H1 (cell line): Measurements from ENCODE around the gene PIK3R1. TPM values are rescaled to one million over a fixed set of nuclear protein-coding genes. Genes with fewer than 3 reads are reported as not detected.
A peak's percentile ranks its signal among the peaks of the same experiment; 100 is the strongest.

Experiments used
- CTCF ChIA-PET: fragments of 300-600 bp; sonication (Branson Sonifier 250); formaldehyde crosslinking; loops from one replicate; lab custom pipeline; 2021; ENCODE audit not compliant: partially characterized antibody; lab: Charles Lee
- POLR2A ChIA-PET: fragments of 300-600 bp; sonication (Branson Sonifier 250); formaldehyde crosslinking; loops from one replicate; lab custom pipeline; 2021; ENCODE audit warnings: inconsistent platforms; ENCODE audit not compliant: partially characterized antibody; lab: Charles Lee
- DNase-seq, 2 experiments: peaks; one replicate each; pipeline versions ENCODE4 v3.0.0 to v3.0.0-alpha.2; 2010 to 2022; ENCODE audit warnings: low spot score in 2 of 2, low read depth in 1 of 2, mixed read lengths in 1 of 2
- FAIRE-seq: peaks from 2 replicates; lab custom pipeline; 2011; peaks lifted over from hg19 to GRCh38; lab: Jason Lieb, UNC
- H2AFZ ChIP-seq: 2 replicates; pipeline ENCODE4 v1.8.1; 2012; ENCODE audit warnings: low read length, inconsistent platforms
- H2AK5ac ChIP-seq: 2 replicates; pipeline ENCODE4 v1.6.1; 2013; ENCODE audit warnings: low read depth, low read length
- H2BK120ac ChIP-seq: replicated peaks from 2 replicates; pipeline ENCODE3; 2013; ENCODE audit warnings: low read depth, low read length, inconsistent platforms
- H2BK12ac ChIP-seq: 2 replicates; pipeline ENCODE4 v1.6.1; 2013; ENCODE audit warnings: low read depth, low read length
- H2BK15ac ChIP-seq: 2 replicates; pipeline ENCODE4 v1.6.1; 2013; ENCODE audit warnings: low read length
- H2BK20ac ChIP-seq: 2 replicates; pipeline ENCODE4 v1.6.1; 2013; ENCODE audit warnings: low read length
- H2BK5ac ChIP-seq: 2 replicates; pipeline ENCODE4 v1.6.1; 2013; ENCODE audit warnings: low read depth, low read length
- H3K14ac ChIP-seq: 2 replicates; pipeline ENCODE4 v1.6.1; 2013; ENCODE audit warnings: inconsistent platforms; ENCODE audit not compliant: insufficient read length
- H3K18ac ChIP-seq: 2 replicates; pipeline ENCODE4 v1.6.1; 2013; ENCODE audit warnings: low read length; ENCODE audit errors: extremely low read depth
- H3K23ac ChIP-seq: 2 replicates; pipeline ENCODE4 v1.6.1; 2013; ENCODE audit warnings: inconsistent platforms; ENCODE audit not compliant: insufficient read length
- H3K23me2 ChIP-seq: 2 replicates; pipeline ENCODE4 v1.6.1; 2013; ENCODE audit warnings: low read depth, low read length
- H3K27ac ChIP-seq: 2 replicates; pipeline ENCODE4 v1.6.1; 2011; ENCODE audit warnings: low read depth, low read length, inconsistent platforms
- H3K27me3 ChIP-seq, 4 experiments: replicated peaks in 1 of 4; 1 replicate in 1 of 4; 2 replicates in 3 of 4; pipeline versions ENCODE4 v1.6.1 to v1.8.1; 2011 to 2013; ENCODE audit warnings: low read length in 3 of 4, mild to moderate bottlenecking in 3 of 4, inconsistent platforms in 2 of 4, mixed read lengths in 2 of 4, moderate library complexity in 1 of 4; ENCODE audit not compliant: control insufficient read depth in 3 of 4, insufficient read depth in 3 of 4; ENCODE audit errors: extremely low read depth in 1 of 4
- H3K36me3 ChIP-seq, 4 experiments: 2 replicates each; pipeline versions ENCODE4 v1.6.1 to v1.8.1; 2011 to 2013; ENCODE audit warnings: mild to moderate bottlenecking in 4 of 4, low read length in 3 of 4, moderate library complexity in 2 of 4, control low read depth in 1 of 4, inconsistent platforms in 1 of 4; ENCODE audit not compliant: insufficient read depth in 4 of 4, control insufficient read depth in 2 of 4
- H3K4ac ChIP-seq: replicated peaks from 2 replicates; pipeline ENCODE3; 2013; ENCODE audit warnings: low read length, low read depth, mixed read lengths, inconsistent platforms; ENCODE audit not compliant: insufficient read length
- H3K4me1 ChIP-seq, 4 experiments: replicated peaks in 1 of 4; 1 replicate in 1 of 4; 2 replicates in 3 of 4; pipeline versions ENCODE4 v1.6.1 to v1.8.1; 2011 to 2013; ENCODE audit warnings: low read length in 3 of 4, inconsistent platforms in 2 of 4, mixed read lengths in 1 of 4; ENCODE audit not compliant: insufficient read depth in 4 of 4, control insufficient read depth in 3 of 4
- H3K4me2 ChIP-seq, 2 experiments: 2 replicates each; pipeline versions ENCODE4 v1.6.1 to v1.8.1; 2011 to 2013; ENCODE audit warnings: low read depth in 2 of 2, low read length in 2 of 2, control low read depth in 1 of 2, inconsistent platforms in 1 of 2, mild to moderate bottlenecking in 1 of 2; ENCODE audit not compliant: insufficient read depth in 1 of 2
- H3K4me3 ChIP-seq, 4 experiments: fragments of 200-600, 300-600 bp in 1 of 4; sonication (generic), shearing (Covaris generic), sonication (Bioruptor Twin) in 1 of 4; 2 replicates each; pipeline versions ENCODE4 v1.5.1 to v1.8.1; 2011 to 2016; ENCODE audit warnings: low read length in 4 of 4, low read depth in 3 of 4, control low read depth in 2 of 4, inconsistent platforms in 2 of 4, mild to moderate bottlenecking in 2 of 4, mixed read lengths in 1 of 4, moderate library complexity in 1 of 4; ENCODE audit not compliant: insufficient read depth in 2 of 4; ENCODE audit errors: extremely low read depth in 1 of 4
- H3K56ac ChIP-seq: replicated peaks from 2 replicates; pipeline ENCODE3; 2013; ENCODE audit warnings: low read depth, mild to moderate bottlenecking, mixed read lengths, low read length, inconsistent platforms; ENCODE audit not compliant: insufficient read length
- H3K79me1 ChIP-seq: 2 replicates; pipeline ENCODE4 v1.6.1; 2013; ENCODE audit warnings: low read depth, low read length, control low read depth
- H3K79me2 ChIP-seq, 2 experiments: 2 replicates each; pipeline versions ENCODE4 v1.6.1 to v1.8.1; 2012 to 2013; ENCODE audit warnings: low read length in 2 of 2, mild to moderate bottlenecking in 2 of 2, inconsistent platforms in 1 of 2; ENCODE audit not compliant: insufficient read depth in 2 of 2, control insufficient read depth in 1 of 2
- H3K9ac ChIP-seq, 4 experiments: replicated peaks in 1 of 4; 1 replicate in 1 of 4; 2 replicates in 3 of 4; pipeline versions ENCODE4 v1.6.1 to v1.8.1; 2011 to 2013; ENCODE audit warnings: low read depth in 3 of 4, low read length in 3 of 4, control low read depth in 2 of 4, mild to moderate bottlenecking in 2 of 4, moderate library complexity in 2 of 4, inconsistent platforms in 1 of 4; ENCODE audit errors: extremely low read depth in 1 of 4
- H3K9me3 ChIP-seq, 2 experiments: 2 replicates each; pipeline versions ENCODE4 v1.6.1 to v1.8.1; 2012 to 2013; ENCODE audit warnings: mild to moderate bottlenecking in 2 of 2, moderate library complexity in 2 of 2, control low read depth in 1 of 2, inconsistent platforms in 1 of 2, low read depth in 1 of 2, low read length in 1 of 2, mixed read lengths in 1 of 2; ENCODE audit not compliant: insufficient read depth in 2 of 2
- H4K20me1 ChIP-seq, 2 experiments: replicated peaks in 1 of 2; 2 replicates each; pipeline versions ENCODE3 to v1.8.1; 2011 to 2013; ENCODE audit warnings: inconsistent platforms in 2 of 2, low read length in 2 of 2, mild to moderate bottlenecking in 1 of 2; ENCODE audit not compliant: insufficient read depth in 2 of 2, control insufficient read depth in 1 of 2
- H4K5ac ChIP-seq: 2 replicates; pipeline ENCODE4 v1.6.1; 2013; ENCODE audit warnings: low read length, low read depth, mixed read lengths, inconsistent platforms; ENCODE audit not compliant: insufficient read length
- H4K8ac ChIP-seq: 2 replicates; pipeline ENCODE4 v1.8.0; 2013; ENCODE audit warnings: mild to moderate bottlenecking, moderate library complexity, low read length, inconsistent platforms; ENCODE audit not compliant: insufficient read depth; ENCODE audit errors: extremely low read depth
- H4K91ac ChIP-seq: replicated peaks from 2 replicates; pipeline ENCODE3; 2013; ENCODE audit warnings: low read length, mixed read lengths, inconsistent platforms; ENCODE audit not compliant: insufficient read length
- EGR1 ChIP-seq: IDR thresholded peaks from 2 replicates; pipeline ENCODE4 v1.6.1; 2011; ENCODE audit warnings: low read depth, low read length, borderline replicate concordance
- TAF7 ChIP-seq: optimal IDR thresholded peaks from 2 replicates; pipeline ENCODE3; 2011; ENCODE audit warnings: low read depth, mild to moderate bottlenecking, inconsistent platforms, low read length, moderate library complexity, borderline replicate concordance
- WGBS, 2 experiments: shearing (Covaris generic) in 1 of 2; methylation state at CpG; one replicate each; pipeline versions ENCODE4 v1.1.6 to v1.1.7; 2013 to 2015; ENCODE audit warnings: low lambda C conversion rate in 2 of 2, mixed read lengths in 2 of 2, inconsistent platforms in 1 of 2, low coverage in 1 of 2, missing lambda C conversion rate in 1 of 2; ENCODE audit not compliant: insufficient replicate concordance in 2 of 2, insufficient coverage in 1 of 2, insufficient read length in 1 of 2; ENCODE audit errors: extremely low coverage in 1 of 2, missing lambda C conversion rate in 1 of 2; 5-methylcytosine and 5-hydroxymethylcytosine counted together
- polyA plus RNA-seq, 7 experiments: library from polyadenylated mRNA; depleted of rRNA in 3 of 7; stranded (reverse) in 5 of 7; unstranded in 2 of 7; fragments of >200 nt in 5 of 7; fragments of 200-250 nt in 2 of 7; gene quantifications; 1 replicate in 5 of 7; 2 replicates in 1 of 7; 4 replicates in 1 of 7; pipeline versions ENCODE4 v1.2.1 to v1.2.3, GENCODE V29; 2011 to 2013; ENCODE audit warnings: missing spikeins in 2 of 7, mixed read lengths in 2 of 7
- total RNA-seq: library from RNA; stranded (reverse); fragmentation: NEBNext Ultra II Directional; extraction: Animal tissue kit (Norgen Biotek cat#: 25700); gene quantifications from 2 replicates; pipeline ENCODE4 v1.2.1, GENCODE V29; 2021

The PIK3R1 gene
- total and polyA plus RNA-seq, 2 of the 8 experiments (the other 6 are each of a cell fraction or from before 2014, with no cell fraction given), result 2.3 to 13.7 TPM

DNA sequence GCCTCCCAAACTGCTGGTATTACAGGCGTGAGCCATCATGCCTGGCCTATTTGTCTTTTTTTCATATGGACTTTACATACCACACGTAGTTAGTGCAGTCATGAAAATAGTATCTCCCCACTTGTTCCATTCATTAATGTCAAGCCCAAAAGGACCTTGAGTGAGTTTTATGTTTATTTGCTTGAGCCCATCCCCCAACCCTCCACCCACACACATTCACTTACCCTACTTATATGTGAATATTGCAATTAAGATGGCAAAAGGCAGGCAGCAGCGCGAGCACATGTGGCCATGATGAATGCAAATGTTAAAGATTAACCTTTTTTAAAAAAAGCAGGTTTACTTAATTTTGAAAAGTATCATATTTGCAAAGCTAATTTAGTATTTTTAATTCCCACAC is 24.9 kb upstream of the PIK3R1 start:
- H3K4me2 ChIP-seq, result no peak overlapping the region

More for the DNA sequence above, 24.9 kb upstream of the PIK3R1 start:
- H3K18ac ChIP-seq, result no peak overlapping the region
- DNase-seq, result no peak
- H3K79me2 ChIP-seq, result no peaks in the 10 kb centered on the region
- H3K23ac ChIP-seq, result no peak overlapping the region
- H3K4me3 ChIP-seq, result no peak overlapping the region
- POLR2A ChIA-PET, result interaction anchor here (0.9 kb wide), 1 partner anchor 25 kb away, joined by 4 read pairs; the partner anchor contains the start of gene PIK3R1
- no peak overlapping the region for H3K27ac ChIP-seq
- H3K36me3 ChIP-seq, result no peaks in the 10 kb centered on the region
- no peak overlapping the region for H2BK120ac ChIP-seq
- peak overlapping the region; percentile 67; the same call in 1 of the 2 replicates for H2AK5ac ChIP-seq
- no peaks in the 10 kb centered on the region for H3K79me1 ChIP-seq
- H4K5ac ChIP-seq, result no peak overlapping the region
- H2BK12ac ChIP-seq, result peak overlapping the region; percentile 53
- FAIRE-seq, result no peak
- H2BK20ac ChIP-seq, result 0 out of 2 replicates have a peak overlapping the region, but pooled peaks have one; percentile 66
- H4K8ac ChIP-seq, result no peak overlapping the region
- H3K27me3 ChIP-seq, result no peaks in the 10 kb centered on the region; a peak in 1 of 7 replicates
- H3K56ac ChIP-seq, result no peak overlapping the region
- H3K4me1 ChIP-seq, result peaks cover 4 to 21% (median 14%) of the 10 kb centered on the region in 4 experiments; a peak in 4 of 7 replicates
- TF ChIP-seq EGR1, result peak; percentile 46; the same call in 1 of the 2 replicates
- TF ChIP-seq TAF7, result no peak
- CTCF ChIA-PET, result interaction anchor here (0.6 to 1.2 kb wide), 2 partner anchors 83 to 945 kb away, joined by 3 read pairs; no protein-coding TSS in a partner anchor
- H3K14ac ChIP-seq, result no peak overlapping the region
- H4K20me1 ChIP-seq, result no peaks in the 10 kb centered on the region
- peak overlapping the region; percentile 72; the same call in 1 of the 2 replicates for H2BK5ac ChIP-seq
- no peak overlapping the region for H2BK15ac ChIP-seq
- H3K23me2 ChIP-seq, result no peaks in the 10 kb centered on the region
- WGBS, 2 experiments, result 92% methylated on average over 4 of the region's 4 CpGs; no CpG with 5 or more reads in 1 of the 2 experiments
- peaks cover 0 to 5% of the 10 kb centered on the region in 2 experiments; a peak in 1 of 4 replicates for H3K9me3 ChIP-seq
- no peak overlapping the region for H4K91ac ChIP-seq
- no peak overlapping the region for H2AFZ ChIP-seq
- peak overlapping the region; percentile 27 for H3K4ac ChIP-seq
- H3K9ac ChIP-seq, result no peak overlapping the region
